ENCODE measurements around the gene MERTK.
"Not testable (repeated sequence)": the region's sequence is repeated elsewhere in the genome, so short reads cannot be mapped to it uniquely, and the experiment has no call there.

The MERTK gene

DNA sequence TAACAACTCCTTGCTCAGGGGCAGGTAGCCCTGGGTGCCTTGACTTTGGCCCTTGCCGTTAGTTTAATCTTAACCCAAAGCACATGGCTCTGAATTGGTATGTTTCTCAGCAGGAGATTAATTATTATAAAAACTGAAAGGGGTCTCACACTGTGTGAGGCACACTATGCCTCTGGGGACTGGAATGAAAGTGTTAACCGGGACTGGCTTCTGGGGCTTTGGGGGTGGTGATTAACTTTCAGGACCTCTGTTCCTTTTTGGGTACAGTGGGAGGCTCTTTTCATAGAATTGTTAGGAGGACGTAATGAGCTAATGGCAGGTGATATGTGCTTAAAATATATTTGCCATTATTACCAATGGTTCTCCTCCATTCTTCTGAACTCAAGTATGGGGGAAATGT, 5.1 kb downstream of the MERTK start:
- Histone ChIP-seq H3K4me3 (ENCODE audit: low read depth, low read length) (no peak overlapping the region), H3K36me3 (no peaks in the 10 kb centered on the region), H3K27ac (no peak overlapping the region), H3K27me3 (ENCODE audit: insufficient read depth, low read depth, severe bottlenecking) (peaks cover 16% of the 10 kb centered on the region), H3K9me3 (ENCODE audit: severe bottlenecking) (no peaks in the 10 kb centered on the region)
- no peak for TF ChIP-seq CTCF (IDR thresholded peaks at IDR 0.05; ENCODE audit: low read depth, low read length)
- DNase-seq = no peak

- Histone ChIP-seq H3K27ac (no peak overlapping the region), H3K9me3 (ENCODE audit: severe bottlenecking) (no peaks in the 10 kb centered on the region), H3K27me3 (ENCODE audit: insufficient read depth, low read depth, severe bottlenecking) (peaks cover 16% of the 10 kb centered on the region), H3K4me3 (ENCODE audit: low read depth, low read length) (no peak overlapping the region), H3K36me3 (no peaks in the 10 kb centered on the region)
- TF ChIP-seq CTCF (IDR thresholded peaks at IDR 0.05; ENCODE audit: low read depth, low read length) = no peak
- no peak for DNase-seq
These were observed 5.6 kb downstream of the MERTK start for GRCh38 chr2:111903930-111904439.

DNA sequence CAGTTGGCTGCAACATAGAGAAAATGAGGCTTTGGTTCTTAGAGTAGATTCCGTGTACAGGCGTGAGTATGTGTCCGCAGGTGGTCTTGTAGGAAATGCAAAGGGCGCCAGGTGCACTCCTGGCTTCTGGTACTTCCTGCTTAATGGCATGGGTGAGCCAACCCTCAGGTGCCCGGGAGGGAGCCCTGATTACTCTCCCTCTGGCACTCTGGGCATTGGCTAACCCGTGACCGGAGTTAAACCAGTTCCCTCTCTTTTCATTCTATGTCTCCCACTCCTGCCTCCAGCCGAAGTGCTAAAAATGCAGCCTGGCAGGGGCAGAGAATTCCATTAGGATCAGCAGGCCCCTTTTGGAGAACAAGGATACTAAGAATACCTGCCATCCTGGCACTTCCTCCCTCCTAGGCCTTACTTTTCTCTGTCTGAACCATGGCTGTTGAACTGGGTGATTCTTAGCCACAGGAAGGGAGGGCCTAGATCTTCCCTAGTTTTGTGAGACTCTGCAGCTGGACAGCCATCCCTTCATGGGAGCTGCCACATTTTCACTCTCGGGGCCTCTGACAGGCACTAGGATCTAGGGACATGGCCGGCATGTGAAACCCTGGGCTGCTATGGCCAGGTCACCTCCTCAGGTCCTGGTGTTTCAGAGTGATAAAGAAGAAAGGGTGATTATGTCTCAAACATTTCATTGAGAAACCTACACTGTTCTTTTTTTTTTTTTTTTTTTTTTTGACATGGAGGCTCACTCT, 6.5 kb downstream of the MERTK start:
- H3K27me3 ChIP-seq (ENCODE audit: insufficient read depth, low read depth, severe bottlenecking) = peaks cover 9% of the 10 kb centered on the region
- DNase-seq = no peak
- H3K27ac ChIP-seq = no peak overlapping the region
- no peaks in the 10 kb centered on the region for H3K9me3 ChIP-seq (ENCODE audit: severe bottlenecking)
- no peak overlapping the region for H3K4me3 ChIP-seq (ENCODE audit: low read depth, low read length)
- no peaks in the 10 kb centered on the region for H3K36me3 ChIP-seq
- no peak for TF ChIP-seq CTCF (IDR thresholded peaks at IDR 0.05; ENCODE audit: low read depth, low read length)

GRCh38 chr2:111905475-111905869, 7.1 kb downstream of the MERTK start:
- H3K9me3 ChIP-seq (ENCODE audit: severe bottlenecking); H3K36me3 ChIP-seq; DNase-seq; H3K4me3 ChIP-seq (ENCODE audit: low read depth, low read length); H3K27me3 ChIP-seq (ENCODE audit: insufficient read depth, low read depth, severe bottlenecking); H3K27ac ChIP-seq: not testable (repeated sequence)

DNA sequence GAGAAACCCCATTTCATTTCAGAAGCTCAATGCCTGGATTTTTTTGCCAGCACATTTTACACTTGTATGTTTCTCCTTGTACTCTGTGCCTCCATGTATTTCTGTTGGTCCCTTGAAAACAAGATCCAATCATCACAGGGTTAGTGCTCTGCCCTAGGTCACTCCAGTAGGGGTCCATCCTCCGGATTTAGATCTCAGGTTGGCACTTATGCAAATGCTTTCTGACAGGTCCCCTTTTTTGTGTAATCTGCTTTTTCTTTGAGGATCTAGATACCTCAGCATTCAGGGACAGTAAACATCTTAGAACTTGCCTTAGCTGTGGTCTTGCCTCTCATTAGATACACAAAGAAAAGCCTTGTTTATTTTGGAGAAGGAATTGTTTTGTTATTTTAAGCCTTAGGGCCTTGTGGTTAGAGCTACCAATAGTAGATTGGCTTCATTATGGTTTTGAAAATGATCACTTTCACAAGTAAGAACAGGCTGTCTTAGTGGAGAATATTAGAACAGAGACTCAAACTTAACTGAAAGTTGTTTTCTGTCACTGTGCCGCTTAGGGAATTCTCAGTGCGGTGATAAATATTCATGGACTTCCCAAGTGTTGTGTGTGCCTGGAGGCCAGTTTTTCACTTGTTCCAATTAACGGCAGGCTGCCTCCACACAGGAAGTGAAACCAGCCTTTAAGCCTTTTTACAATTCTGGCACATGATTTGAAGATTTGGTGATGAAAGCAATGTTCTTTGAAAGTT, 7.8 kb downstream of the MERTK start:
- Histone ChIP-seq H3K4me3 (ENCODE audit: low read depth, low read length) (no peak overlapping the region), H3K27ac (no peak overlapping the region)

More for the DNA sequence above, 7.8 kb downstream of the MERTK start:
- DNase-seq = no peak
- Histone ChIP-seq H3K27me3 (ENCODE audit: insufficient read depth, low read depth, severe bottlenecking) (no peaks in the 10 kb centered on the region), H3K36me3 (no peaks in the 10 kb centered on the region), H3K9me3 (ENCODE audit: severe bottlenecking) (no peaks in the 10 kb centered on the region)
- no peak for TF ChIP-seq CTCF (IDR thresholded peaks at IDR 0.05; ENCODE audit: low read depth, low read length)
